Measurements from ENCODE around the gene DDX39B. TPM values are rescaled to one million over a fixed set of nuclear protein-coding genes. Genes with fewer than 3 reads are reported as not detected.

DDX39B gene
- polyA plus RNA-seq, 1 donor: 499 TPM

GRCh38 chr6:31575335-31575901 lies 33.6 kb upstream of the DDX39B start, which contains the start of gene TNF:
TNF (plus strand) TSS chr6:31575565; CDS start chr6:31575742, 177 bp downstream.
- H3K9me3 ChIP-seq (ENCODE audit: control insufficient read depth, low read depth, low read length): no peaks in the 10 kb centered on the region
- no CpG with 5 or more reads among the region's 19 CpGs for WGBS (ENCODE audit: insufficient coverage, low lambda C conversion rate)
- H3K4me3 ChIP-seq (ENCODE audit: low read length): peak within 1 kb of the TSS; percentile 30
- H3K4me1 ChIP-seq (ENCODE audit: control insufficient read depth, insufficient read depth, low read length): no peaks in the 10 kb centered on the region
- no peak for DNase-seq
- no peaks in the 10 kb centered on the region for H3K36me3 ChIP-seq (ENCODE audit: control insufficient read depth, insufficient read depth, low read length)
- H3K27ac ChIP-seq (ENCODE audit: low read length): no peak within 1 kb of the TSS
- H3K27me3 ChIP-seq (ENCODE audit: control insufficient read depth, insufficient read depth, low read length): peaks cover 20% of the 10 kb centered on the region

- no peaks in the 10 kb centered on the region for H3K4me1 ChIP-seq (ENCODE audit: control insufficient read depth, insufficient read depth, low read length)
- no peaks in the 10 kb centered on the region for H3K9me3 ChIP-seq (ENCODE audit: control insufficient read depth, low read depth, low read length)
- WGBS (ENCODE audit: insufficient coverage, low lambda C conversion rate): 100% methylated on average over 1 of the region's 14 CpGs
- H3K4me3 ChIP-seq (ENCODE audit: low read length): no peak overlapping the region
- H3K27me3 ChIP-seq (ENCODE audit: control insufficient read depth, insufficient read depth, low read length): peaks cover 22% of the 10 kb centered on the region
- DNase-seq: no peak
- H3K36me3 ChIP-seq (ENCODE audit: control insufficient read depth, insufficient read depth, low read length): no peaks in the 10 kb centered on the region
- no peak overlapping the region for H3K27ac ChIP-seq (ENCODE audit: low read length)
These were observed 32.6 kb upstream of the DDX39B start for GRCh38 chr6:31574106-31575061.

- DNase-seq: no peak
- no peaks in the 10 kb centered on the region for H3K9me3 ChIP-seq (ENCODE audit: control insufficient read depth, low read depth, low read length)
- H3K36me3 ChIP-seq (ENCODE audit: control insufficient read depth, insufficient read depth, low read length): no peaks in the 10 kb centered on the region
- no peaks in the 10 kb centered on the region for H3K4me1 ChIP-seq (ENCODE audit: control insufficient read depth, insufficient read depth, low read length)
- WGBS (ENCODE audit: insufficient coverage, low lambda C conversion rate): no CpG with 5 or more reads among the region's 9 CpGs
- H3K4me3 ChIP-seq (ENCODE audit: low read length): no peak overlapping the region
- H3K27ac ChIP-seq (ENCODE audit: low read length): no peak overlapping the region
- peaks cover 22% of the 10 kb centered on the region for H3K27me3 ChIP-seq (ENCODE audit: control insufficient read depth, insufficient read depth, low read length)
These were observed 31.7 kb upstream of the DDX39B start for GRCh38 chr6:31573239-31574105.

DNA sequence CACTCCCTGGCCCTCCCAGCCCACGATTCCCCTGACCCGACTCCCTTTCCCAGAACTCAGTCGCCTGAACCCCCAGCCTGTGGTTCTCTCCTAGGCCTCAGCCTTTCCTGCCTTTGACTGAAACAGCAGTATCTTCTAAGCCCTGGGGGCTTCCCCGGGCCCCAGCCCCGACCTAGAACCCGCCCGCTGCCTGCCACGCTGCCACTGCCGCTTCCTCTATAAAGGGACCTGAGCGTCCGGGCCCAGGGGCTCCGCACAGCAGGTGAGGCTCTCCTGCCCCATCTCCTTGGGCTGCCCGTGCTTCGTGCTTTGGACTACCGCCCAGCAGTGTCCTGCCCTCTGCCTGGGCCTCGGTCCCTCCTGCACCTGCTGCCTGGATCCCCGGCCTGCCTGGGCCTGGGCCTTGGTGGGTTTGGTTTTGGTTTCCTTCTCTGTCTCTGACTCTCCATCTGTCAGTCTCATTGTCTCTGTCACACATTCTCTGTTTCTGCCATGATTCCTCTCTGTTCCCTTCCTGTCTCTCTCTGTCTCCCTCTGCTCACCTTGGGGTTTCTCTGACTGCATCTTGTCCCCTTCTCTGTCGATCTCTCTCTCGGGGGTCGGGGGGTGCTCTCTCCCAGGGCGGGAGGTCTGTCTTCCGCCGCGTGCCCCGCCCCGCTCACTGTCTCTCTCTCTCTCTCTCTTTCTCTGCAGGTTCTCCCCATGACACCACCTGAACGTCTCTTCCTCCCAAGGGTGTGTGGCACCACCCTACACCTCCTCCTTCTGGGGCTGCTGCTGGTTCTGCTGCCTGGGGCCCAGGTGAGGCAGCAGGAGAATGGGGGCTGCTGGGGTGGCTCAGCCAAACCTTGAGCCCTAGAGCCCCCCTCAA lies 30.5 kb upstream of the DDX39B start, which contains the start of gene LTA:
Gene LTA (plus strand): TSS at position 249 of the 871 bp plus-strand sequence. CDS start 454 bp downstream, at position 703.
- Histone ChIP-seq H3K9me3 (ENCODE audit: control insufficient read depth, low read depth, low read length) (no peaks in the 10 kb centered on the region), H3K27me3 (ENCODE audit: control insufficient read depth, insufficient read depth, low read length) (peaks cover 26% of the 10 kb centered on the region), H3K36me3 (ENCODE audit: control insufficient read depth, insufficient read depth, low read length) (no peaks in the 10 kb centered on the region), H3K4me1 (ENCODE audit: control insufficient read depth, insufficient read depth, low read length) (no peaks in the 10 kb centered on the region), H3K4me3 (ENCODE audit: low read length) (no peak within 1 kb of the TSS), H3K27ac (ENCODE audit: low read length) (no peak within 1 kb of the TSS)
- DNase-seq: no peak
- WGBS (ENCODE audit: insufficient coverage, low lambda C conversion rate): no CpG with 5 or more reads among the region's 27 CpGs

DNA sequence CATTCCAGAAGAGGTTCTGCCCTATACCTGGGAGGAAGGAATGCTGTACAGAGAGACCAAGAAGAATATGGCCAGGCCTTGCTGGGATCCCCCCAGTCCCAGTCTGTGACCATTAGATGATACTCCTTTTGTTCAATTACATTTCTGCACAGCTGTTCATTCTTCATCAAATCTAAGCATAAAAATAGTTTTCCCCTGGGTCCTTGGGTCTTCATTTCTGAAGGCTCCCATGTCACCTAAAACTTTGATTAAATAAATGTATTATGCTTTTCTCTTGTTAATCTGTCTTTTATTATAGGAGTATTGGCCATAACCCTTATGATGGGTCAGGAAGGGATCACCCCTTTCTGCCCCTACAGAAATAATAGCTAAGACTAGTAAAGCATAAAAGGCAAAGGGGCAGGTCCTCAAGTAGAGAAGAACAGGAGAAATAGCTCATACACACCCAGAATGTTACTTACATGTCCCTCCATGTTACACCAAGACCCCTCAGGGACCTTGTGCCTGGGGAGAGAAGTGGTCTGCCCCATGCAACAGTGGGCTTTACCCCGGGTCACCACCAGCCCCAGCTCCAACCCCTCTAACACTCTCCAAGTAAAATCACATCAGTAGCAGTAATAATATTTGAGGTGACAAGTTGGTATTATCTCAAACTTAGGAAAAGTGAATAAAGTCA lies 28.2 kb upstream of the DDX39B start:
- peaks cover 18% of the 10 kb centered on the region for H3K27me3 ChIP-seq (ENCODE audit: control insufficient read depth, insufficient read depth, low read length)
- H3K4me1 ChIP-seq (ENCODE audit: control insufficient read depth, insufficient read depth, low read length): no peaks in the 10 kb centered on the region
- WGBS (ENCODE audit: insufficient coverage, low lambda C conversion rate): no CpG with 5 or more reads among the region's 1 CpG
- H3K36me3 ChIP-seq (ENCODE audit: control insufficient read depth, insufficient read depth, low read length): no peaks in the 10 kb centered on the region
- DNase-seq: no peak
- no peak overlapping the region for H3K4me3 ChIP-seq (ENCODE audit: low read length)
- no peak overlapping the region for H3K27ac ChIP-seq (ENCODE audit: low read length)
- no peaks in the 10 kb centered on the region for H3K9me3 ChIP-seq (ENCODE audit: control insufficient read depth, low read depth, low read length)

GRCh38 chr6:31568537-31568961 lies 26.7 kb upstream of the DDX39B start:
- no peaks in the 10 kb centered on the region for H3K9me3 ChIP-seq (ENCODE audit: control insufficient read depth, low read depth, low read length)
- peaks cover 13% of the 10 kb centered on the region for H3K27me3 ChIP-seq (ENCODE audit: control insufficient read depth, insufficient read depth, low read length)
- H3K4me1 ChIP-seq (ENCODE audit: control insufficient read depth, insufficient read depth, low read length): no peaks in the 10 kb centered on the region
- H3K27ac ChIP-seq (ENCODE audit: low read length): no peak overlapping the region
- no peaks in the 10 kb centered on the region for H3K36me3 ChIP-seq (ENCODE audit: control insufficient read depth, insufficient read depth, low read length)
- no peak overlapping the region for H3K4me3 ChIP-seq (ENCODE audit: low read length)
- no peak for DNase-seq
- WGBS (ENCODE audit: insufficient coverage, low lambda C conversion rate): 90% methylated on average over 2 of the region's 3 CpGs

- DNase-seq: no peak
- Histone ChIP-seq H3K9me3 (ENCODE audit: control insufficient read depth, low read depth, low read length) (no peaks in the 10 kb centered on the region), H3K27ac (ENCODE audit: low read length) (no peak overlapping the region), H3K4me3 (ENCODE audit: low read length) (no peak overlapping the region), H3K27me3 (ENCODE audit: control insufficient read depth, insufficient read depth, low read length) (peaks cover 11% of the 10 kb centered on the region), H3K36me3 (ENCODE audit: control insufficient read depth, insufficient read depth, low read length) (no peaks in the 10 kb centered on the region), H3K4me1 (ENCODE audit: control insufficient read depth, insufficient read depth, low read length) (no peaks in the 10 kb centered on the region)
- WGBS (ENCODE audit: insufficient coverage, low lambda C conversion rate): 53% methylated on average over 4 of the region's 9 CpGs
These were observed 25.9 kb upstream of the DDX39B start for GRCh38 chr6:31567531-31568370.

GRCh38 chr6:31560697-31561058 lies 18.9 kb upstream of the DDX39B start:
- peaks cover 2% of the 10 kb centered on the region for H3K4me1 ChIP-seq (ENCODE audit: control insufficient read depth, insufficient read depth, low read length)

More at GRCh38 chr6:31560697-31561058, 18.9 kb upstream of the DDX39B start:
- peaks cover 4% of the 10 kb centered on the region for H3K27me3 ChIP-seq (ENCODE audit: control insufficient read depth, insufficient read depth, low read length)
- DNase-seq: no peak
- H3K27ac ChIP-seq (ENCODE audit: low read length): no peak overlapping the region
- H3K4me3 ChIP-seq (ENCODE audit: low read length): no peak overlapping the region
- peaks cover 39% of the 10 kb centered on the region for H3K36me3 ChIP-seq (ENCODE audit: control insufficient read depth, insufficient read depth, low read length)
- H3K9me3 ChIP-seq (ENCODE audit: control insufficient read depth, low read depth, low read length): no peaks in the 10 kb centered on the region

All from large intestine (tissue), 3 donors.